GM10266 (cell line): ENCODE measurements around the gene OR6B1.

ENCODE experiments used
- DNase-seq: peaks from one replicate; pipeline ENCODE4 v3.0.0; 2012; ENCODE audit errors: extremely low spot score
- TF ChIP-seq, protein P1 (sequence below): IDR thresholded peaks from 2 replicates; pipeline ENCODE4 v1.5.1; 2012; ENCODE audit warnings: mild to moderate bottlenecking, low read depth; ENCODE audit not compliant: control insufficient read depth, insufficient read depth; ENCODE audit errors: missing control alignments

The OR6B1 gene

DNA sequence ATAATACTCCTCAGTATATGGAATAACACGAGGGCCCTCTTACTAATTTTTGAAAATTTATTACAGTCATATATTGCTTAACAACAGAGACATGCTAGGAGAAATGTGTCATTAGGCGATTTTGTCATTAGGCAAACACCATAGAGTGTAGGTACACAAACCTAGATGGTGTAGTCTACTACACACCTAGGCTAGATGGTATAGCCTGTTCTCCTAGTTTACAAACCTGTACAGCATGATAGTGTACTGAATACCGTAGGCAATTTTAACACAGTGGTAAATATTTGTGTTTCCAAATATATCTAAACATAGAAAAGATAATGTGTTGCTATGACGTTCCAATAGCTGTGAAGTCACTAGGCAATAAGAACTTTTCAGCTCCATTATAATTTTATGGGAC is 32.7 kb upstream of the OR6B1 start:
- no peak for DNase-seq

GRCh38 chr7:143973870-143974416 is 26.2 kb upstream of the OR6B1 start:
- TF ChIP-seq, protein P1, sequence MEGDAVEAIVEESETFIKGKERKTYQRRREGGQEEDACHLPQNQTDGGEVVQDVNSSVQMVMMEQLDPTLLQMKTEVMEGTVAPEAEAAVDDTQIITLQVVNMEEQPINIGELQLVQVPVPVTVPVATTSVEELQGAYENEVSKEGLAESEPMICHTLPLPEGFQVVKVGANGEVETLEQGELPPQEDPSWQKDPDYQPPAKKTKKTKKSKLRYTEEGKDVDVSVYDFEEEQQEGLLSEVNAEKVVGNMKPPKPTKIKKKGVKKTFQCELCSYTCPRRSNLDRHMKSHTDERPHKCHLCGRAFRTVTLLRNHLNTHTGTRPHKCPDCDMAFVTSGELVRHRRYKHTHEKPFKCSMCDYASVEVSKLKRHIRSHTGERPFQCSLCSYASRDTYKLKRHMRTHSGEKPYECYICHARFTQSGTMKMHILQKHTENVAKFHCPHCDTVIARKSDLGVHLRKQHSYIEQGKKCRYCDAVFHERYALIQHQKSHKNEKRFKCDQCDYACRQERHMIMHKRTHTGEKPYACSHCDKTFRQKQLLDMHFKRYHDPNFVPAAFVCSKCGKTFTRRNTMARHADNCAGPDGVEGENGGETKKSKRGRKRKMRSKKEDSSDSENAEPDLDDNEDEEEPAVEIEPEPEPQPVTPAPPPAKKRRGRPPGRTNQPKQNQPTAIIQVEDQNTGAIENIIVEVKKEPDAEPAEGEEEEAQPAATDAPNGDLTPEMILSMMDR = no peak

More for the DNA sequence above, 32.7 kb upstream of the OR6B1 start:
- TF ChIP-seq, protein P1 = no peak

GRCh38 chr7:143974459-143974858 is 25.7 kb upstream of the OR6B1 start:
- no peak for DNase-seq

More at GRCh38 chr7:143973870-143974416, 26.2 kb upstream of the OR6B1 start:
- no peak for DNase-seq

DNA sequence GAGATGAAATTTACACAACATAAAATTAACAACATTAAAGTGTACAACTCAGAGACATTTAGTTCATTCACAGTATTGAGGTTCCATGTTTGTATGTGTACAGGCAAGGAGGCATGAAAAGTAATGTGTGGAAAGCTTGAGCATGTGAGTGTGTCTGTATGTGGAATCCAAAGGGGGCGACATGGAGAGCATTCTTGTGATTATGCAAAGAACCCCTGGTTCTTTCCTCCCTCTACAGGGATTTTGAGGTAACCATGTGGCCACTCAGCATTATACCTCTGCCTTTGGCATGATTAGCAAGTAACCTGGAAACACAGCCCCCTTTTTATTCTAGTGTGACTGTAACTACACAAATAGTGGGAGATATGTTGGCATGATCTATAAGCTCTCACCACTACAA is 24.5 kb upstream of the OR6B1 start:
- DNase-seq = no peak
- TF ChIP-seq, protein P1 = no peak

More at GRCh38 chr7:143974459-143974858, 25.7 kb upstream of the OR6B1 start:
- TF ChIP-seq, protein P1 = no peak

DNA sequence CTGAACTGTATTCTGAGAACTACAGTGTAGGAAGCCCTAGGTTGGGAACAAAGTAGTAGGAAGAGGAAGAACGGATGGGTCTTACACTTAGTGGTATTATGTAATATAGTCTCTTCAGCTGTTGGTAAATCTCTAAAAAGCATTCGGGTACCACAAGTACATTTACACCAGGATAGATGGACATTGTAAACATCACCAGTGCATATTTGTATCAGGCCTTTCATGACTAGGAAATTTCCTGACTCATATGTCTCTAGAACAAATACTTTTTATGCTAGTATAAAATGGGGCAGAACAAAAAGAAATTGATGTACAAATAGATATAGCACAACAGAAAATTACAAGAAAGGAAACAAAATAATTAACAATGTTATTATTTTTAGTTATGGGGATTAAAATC is 21.5 kb upstream of the OR6B1 start:
- DNase-seq = no peak
- TF ChIP-seq, protein P1 = no peak

- no peak for DNase-seq
- TF ChIP-seq, protein P1 = no peak
These were observed 20.8 kb upstream of the OR6B1 start for GRCh38 chr7:143979359-143979758.

- TF ChIP-seq, protein P1 = no peak
- no peak for DNase-seq
These were observed 20.1 kb upstream of the OR6B1 start for GRCh38 chr7:143979998-143980397.
